CD4-positive, alpha-beta T cell treated with Interleukin-17A for 1 hour (primary cell): ENCODE data around the gene LPP.
A peak's percentile ranks its signal among the peaks of the same experiment; 100 is the strongest.

Experiments
- DNase-seq: peaks from one replicate; pipeline ENCODE4 v3.0.0-alpha.2; 2020

The LPP gene

DNA sequence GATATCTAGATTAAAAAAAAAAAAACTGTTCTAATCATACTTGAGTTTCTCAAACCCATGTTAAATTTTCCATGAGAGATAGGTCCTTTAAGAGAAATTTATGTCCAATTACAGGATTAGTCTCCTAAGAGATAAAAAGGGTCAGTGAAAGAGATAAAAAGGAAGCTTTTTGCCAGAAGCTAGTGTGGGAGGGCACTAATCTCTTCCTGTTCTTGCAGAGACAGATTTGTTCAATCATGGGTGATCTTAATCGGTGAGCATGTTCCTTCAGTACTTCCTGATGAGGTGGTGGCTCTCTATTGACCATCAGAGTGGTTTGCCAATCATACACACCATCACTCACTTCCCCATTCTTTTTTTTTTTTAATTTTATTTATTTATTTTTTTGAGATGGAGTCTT lies 16.9 kb upstream of the LPP start:
- no peak for DNase-seq

DNA sequence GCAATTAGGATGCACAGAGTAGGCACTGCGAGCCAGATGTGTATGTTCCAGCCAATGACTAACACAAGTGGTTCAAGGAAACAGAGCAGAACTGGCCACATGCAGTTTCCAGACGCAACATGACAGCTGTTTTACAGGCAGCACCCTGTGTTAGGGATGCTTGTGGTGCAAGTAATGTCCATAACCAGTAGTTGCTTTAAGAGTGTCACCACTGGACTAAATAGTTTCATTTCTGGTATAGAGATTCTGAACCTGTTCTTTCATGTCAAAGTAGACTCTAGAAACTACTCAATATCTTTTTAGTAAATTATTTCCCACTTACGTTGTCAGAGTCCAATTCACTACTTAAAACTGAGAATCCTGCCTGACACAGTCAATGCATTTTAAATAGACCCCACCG lies 14.5 kb upstream of the LPP start:
- DNase-seq: no peak

DNA sequence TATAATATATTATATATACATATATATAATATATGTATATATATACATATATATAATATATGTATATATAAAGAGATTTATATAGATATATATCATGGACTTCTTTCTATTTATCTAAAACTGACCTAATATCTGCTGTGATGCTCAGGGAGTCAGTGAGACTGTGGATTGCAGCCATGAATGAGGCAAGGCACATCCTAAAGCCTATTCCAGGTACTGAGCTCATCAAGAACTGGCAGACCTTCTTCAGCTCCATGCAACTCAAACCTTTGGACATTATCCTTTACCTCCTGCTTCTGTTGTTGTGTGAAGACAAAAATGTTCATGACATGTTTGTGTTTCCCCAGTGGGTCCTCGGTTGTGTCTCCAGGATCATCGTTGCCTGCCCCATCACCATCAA lies 7.7 kb upstream of the LPP start:
- DNase-seq: no peak

DNA sequence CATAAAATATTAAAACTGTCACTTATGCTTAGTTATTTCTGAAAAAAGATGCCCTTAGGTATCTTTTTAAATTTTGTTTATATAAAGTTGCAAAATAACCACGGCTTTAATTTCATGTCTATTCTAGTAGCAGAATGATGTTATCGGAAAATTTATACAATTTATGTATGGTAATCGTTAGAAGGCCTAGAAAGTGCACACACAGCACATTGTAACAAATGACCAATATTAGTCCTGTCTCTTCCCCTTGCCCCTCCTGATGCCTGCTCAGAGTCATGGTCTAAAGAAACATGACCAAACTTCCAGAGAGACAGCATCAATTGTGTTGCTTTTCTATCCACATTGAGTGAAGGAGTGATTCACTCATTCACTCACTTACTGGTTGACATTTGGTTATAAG lies 6.2 kb upstream of the LPP start:
- no peak for DNase-seq

- no peak for DNase-seq
Observed at GRCh38 chr3:188148318-188148717, 5.6 kb upstream of the LPP start.

DNA sequence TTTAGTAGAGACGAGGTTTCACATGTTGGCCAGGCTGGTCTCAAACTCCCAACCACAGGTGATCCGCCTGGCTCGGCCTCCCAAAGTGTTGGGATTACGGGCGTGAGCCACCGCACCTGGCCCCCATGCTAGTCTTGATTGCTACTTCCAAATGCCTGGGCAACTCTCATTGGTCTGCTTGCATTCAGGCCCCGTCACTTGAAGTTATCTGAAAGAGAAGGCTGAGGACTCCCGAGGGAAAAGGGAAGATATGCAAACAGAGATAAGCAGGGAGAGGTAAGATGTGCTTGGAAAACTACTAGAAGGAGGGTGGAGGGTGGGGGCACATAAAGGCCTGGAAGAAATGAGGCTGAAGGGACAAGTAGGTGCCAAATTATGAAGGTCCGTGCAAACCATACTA lies 4.4 kb upstream of the LPP start:
- DNase-seq: no peak

DNA sequence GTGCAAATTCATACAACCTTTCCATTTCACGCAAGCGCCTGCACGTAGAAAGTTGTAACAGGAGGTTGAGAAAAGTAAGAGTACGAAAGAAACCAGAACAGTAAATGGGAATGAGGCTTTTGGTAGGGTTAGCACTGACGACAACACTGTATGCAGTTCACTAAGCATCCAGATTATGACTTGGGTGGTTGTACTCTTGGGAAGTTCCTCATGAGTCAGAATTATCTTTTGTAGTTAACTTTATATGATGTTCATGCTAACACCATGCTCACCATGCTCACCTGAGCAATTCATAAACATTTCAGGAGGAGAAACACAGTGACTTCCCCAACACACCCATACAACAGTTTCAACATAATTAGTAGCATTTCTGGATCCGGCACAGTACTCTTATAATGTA lies 3.0 kb upstream of the LPP start:
- no peak for DNase-seq

DNA sequence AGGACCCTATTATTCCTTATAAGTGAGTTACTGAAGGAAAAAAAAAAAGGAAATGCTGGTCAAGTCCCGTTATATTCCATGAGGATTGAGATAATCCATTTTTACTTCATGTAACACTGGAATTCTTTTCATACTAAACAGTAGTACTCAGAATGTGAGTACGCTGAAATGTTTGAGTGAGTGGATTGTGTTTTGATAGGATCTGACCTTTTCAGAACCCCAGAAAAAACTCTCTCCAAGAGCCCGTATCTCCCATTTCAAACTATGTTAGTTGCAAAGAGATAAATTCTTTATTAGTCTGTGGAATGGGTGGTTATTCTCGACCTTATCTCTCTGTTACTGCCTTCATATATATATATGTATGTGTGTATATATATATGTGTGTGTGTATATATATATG lies 2.5 kb upstream of the LPP start:
- DNase-seq: no peak

DNA sequence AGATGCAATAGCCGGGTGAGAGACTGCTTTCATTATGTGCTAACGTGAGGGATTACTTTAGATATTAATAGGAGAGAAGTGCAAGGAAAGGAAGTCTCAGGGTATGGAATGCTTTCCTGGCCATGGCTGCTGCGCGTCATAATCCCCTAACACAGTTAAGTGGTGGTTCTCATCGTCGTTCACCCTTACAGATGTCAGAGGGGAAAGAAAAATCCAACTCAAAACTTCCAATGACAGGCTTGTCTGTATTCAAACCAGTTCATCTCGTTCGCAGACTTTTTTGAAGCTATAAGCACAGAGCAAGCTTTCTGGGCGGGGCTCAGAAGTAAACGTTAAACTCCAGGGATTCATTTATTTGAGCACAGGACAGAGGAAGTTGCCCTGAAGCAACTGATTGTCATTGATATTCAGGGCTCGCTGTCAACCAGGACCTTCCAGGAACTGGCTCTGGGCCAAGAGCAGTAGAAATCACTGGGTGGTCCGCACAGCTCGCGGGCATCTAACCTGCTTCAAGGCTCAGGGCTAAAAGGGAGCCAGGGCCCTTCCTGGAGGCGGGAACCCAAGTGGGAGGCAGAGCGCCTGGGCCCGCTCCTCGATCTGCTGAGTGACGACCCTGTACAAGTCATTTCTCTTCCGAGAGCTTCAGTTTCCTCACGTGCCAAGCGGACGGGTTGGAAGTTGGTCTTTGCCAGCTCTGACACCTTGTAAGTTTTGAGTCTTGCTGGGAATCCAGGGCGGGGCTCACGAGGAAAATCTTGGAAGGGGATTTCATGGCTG lies 1.1 kb upstream of the LPP start:
- DNase-seq: no peak

DNA sequence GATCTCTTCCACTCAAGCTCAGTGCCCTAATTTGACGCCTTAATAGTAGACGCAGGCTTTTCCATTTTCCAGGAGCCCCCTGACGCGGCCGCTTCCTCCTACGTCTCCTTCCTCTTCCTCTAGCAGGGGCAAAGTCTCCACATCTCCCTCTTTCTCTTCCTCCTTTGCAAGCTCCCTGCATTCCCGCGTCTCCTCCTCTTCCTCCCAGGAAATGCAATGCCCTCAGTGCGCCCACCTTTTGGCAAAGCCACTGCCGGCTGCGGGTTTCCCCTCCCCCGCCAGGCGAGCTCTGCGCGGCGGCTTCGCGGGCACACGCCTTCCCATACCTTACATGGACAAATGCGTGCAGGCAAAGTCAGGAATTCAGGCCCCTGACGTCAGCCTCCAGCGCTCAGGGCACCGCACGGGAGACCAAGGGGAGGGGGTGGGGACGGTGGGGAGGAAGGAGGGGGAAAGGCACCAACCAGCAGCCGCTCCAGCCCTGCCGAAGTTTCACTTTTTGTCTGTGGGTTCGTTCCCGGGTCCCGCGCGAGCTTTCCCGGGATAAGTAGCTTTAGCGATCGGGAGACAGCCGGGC lies 432 bp upstream of the LPP start:
- DNase-seq: peak; percentile 57

- DNase-seq: no peak
Observed at GRCh38 chr3:188154809-188155574, 1.0 kb downstream of the LPP start.

- DNase-seq: no peak
Observed at GRCh38 chr3:188156056-188156455, 2.1 kb downstream of the LPP start.

GRCh38 chr3:188157407-188157806 lies 3.5 kb downstream of the LPP start:
- no peak for DNase-seq

GRCh38 chr3:188157971-188158370 lies 4.0 kb downstream of the LPP start:
- no peak for DNase-seq

DNA sequence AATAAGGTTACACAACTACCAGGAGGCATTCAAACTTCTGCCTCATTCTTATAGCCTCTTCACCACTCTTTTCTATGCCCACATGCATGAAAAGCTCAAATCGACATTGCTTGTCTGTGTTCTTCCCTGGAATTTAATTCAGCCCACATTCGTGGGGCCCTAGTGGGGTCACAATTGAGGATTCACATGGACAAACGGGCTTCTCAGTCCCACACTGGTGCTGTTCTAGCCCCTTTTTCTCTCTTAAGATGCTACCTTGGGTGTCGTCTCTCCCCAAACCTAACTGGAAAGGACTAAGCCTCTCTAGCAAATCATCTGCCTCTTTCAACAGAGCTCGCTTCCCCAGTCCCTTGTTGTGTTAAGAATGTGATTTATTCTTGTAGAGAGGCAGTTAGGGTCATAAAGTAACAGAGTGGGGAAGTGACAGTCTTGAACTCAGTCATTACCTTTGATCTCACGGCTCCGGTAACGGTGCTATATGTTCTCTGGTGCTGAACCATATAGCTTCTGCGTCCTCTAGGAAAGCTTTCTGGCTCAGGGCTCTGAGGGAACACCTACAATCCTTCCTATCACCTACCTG lies 4.9 kb downstream of the LPP start:
- DNase-seq: no peak

DNA sequence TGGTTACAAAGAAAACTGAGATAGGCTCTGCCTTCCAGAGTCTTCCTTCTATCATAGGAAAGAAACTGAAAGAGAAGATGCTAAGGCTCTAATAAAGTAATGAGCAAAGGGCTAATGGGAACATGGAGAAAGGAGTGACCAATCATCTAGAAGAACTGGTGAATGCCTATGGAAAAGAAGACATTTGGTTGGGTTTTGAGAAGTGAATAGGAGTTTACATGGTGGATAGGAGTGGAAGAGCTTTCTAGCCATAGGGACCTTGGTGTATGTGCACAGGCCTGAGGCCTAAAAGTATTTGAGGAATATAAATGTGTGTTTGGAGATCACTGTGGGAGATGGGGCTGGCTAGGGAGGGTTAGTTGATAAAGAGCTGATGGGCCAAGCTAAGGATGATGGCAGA lies 6.8 kb downstream of the LPP start:
- no peak for DNase-seq

DNA sequence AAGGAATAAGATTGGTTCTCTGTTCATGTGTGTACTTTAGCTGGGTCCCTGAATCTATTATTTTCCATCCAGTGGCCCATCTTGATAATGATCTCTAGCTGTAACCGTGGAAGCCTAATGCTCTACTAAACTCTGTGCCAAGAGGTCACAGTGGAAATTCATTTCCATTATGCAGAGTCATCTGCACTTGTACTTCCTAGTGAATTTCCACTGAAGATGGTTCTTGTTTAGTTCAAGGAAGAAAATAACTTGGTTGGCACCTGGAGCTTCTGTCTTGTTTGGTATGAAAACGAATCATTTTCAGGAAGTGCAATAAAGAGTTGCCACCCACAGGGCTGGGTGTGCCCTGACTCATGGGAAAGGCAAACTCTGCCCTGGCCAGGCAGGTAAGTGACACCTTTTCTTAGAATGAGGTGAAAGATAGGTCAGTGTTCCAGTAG lies 10.3 kb downstream of the LPP start:
- DNase-seq: no peak

- DNase-seq: no peak
Observed at GRCh38 chr3:188165596-188165995, 11.6 kb downstream of the LPP start.

DNA sequence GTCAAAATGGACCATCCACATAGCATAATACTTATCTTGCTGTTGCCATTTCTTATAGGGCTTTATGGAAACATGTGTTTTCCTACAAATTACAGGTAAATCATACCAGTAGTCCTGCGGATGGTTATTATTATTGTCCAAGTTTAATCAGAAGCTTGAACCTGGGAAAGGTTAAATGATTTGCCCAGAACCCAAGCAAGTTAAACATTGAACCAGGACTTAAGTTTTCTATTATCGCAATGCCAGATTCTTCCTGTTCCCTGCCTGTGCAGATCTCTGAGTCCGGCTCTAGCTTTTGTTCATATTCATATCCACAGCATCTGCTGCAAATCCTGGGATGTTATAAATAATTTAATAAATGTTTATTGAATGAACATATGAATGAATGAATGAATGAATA lies 12.5 kb downstream of the LPP start:
- no peak for DNase-seq

DNA sequence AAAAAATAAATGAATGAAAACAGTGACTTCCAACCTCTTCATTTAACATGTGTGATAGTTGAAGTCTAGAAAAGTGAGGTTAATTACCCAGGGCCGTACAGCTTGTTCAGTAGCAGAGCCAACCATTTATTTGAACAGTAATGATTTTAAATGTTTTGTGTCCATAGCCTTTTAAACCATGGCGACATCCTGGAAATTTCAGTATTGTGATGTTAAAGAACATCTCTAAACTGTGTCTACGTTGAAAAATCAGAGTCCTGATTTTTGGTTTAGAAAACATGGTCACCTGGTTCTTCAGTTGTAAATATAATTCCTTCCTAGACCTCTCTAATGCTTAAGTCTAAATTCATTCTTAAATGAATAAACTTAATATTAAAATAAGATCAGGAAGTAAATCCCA lies 14.2 kb downstream of the LPP start:
- no peak for DNase-seq

GRCh38 chr3:188168648-188169047 lies 14.7 kb downstream of the LPP start:
- DNase-seq: no peak

- DNase-seq: no peak
Observed at GRCh38 chr3:188169830-188170455, 16.0 kb downstream of the LPP start.
